OCI-LY1 (cell line): Measurements from ENCODE around the gene FBXL17.

Experiments used
- H2AFZ ChIP-seq: fragments of 200-600 bp; sonication (generic), shearing (Covaris generic); 2 replicates; pipeline ENCODE4 v1.6.0; 2014; ENCODE audit warnings: antibody characterized with exemption, mild to moderate bottlenecking, low read length
- H3F3A ChIP-seq: fragments of 200-600 bp; sonication (generic), shearing (Covaris generic); 2 replicates; pipeline ENCODE4 v1.6.0; 2014; ENCODE audit warnings: mild to moderate bottlenecking, antibody characterized with exemption, low read length, moderate library complexity; ENCODE audit not compliant: insufficient read depth
- H3K27ac ChIP-seq: fragments of 200-600 bp; sonication (generic); 2 replicates; pipeline ENCODE4 v1.5.1; 2014; ENCODE audit warnings: low read length, mixed run types, mild to moderate bottlenecking, low read depth; ENCODE audit not compliant: poor library complexity, severe bottlenecking
- H3K27me3 ChIP-seq: fragments of 200-600 bp; sonication (generic); 2 replicates; pipeline ENCODE4 v1.6.0; 2014; ENCODE audit warnings: antibody characterized with exemption, mild to moderate bottlenecking, low read length, moderate library complexity; ENCODE audit not compliant: insufficient read depth
- H3K36me3 ChIP-seq: fragments of 200-600 bp; sonication (generic); 2 replicates; pipeline ENCODE4 v1.6.1; 2014; ENCODE audit warnings: mild to moderate bottlenecking, antibody characterized with exemption, low read length, moderate library complexity, mixed read lengths; ENCODE audit not compliant: insufficient read depth
- H3K4me1 ChIP-seq: fragments of 200-600 bp; sonication (generic); 2 replicates; pipeline ENCODE4 v1.5.1; 2014; ENCODE audit warnings: mild to moderate bottlenecking, low read length, moderate library complexity; ENCODE audit not compliant: insufficient read depth, severe bottlenecking
- H3K4me2 ChIP-seq: fragments of 200-600 bp; sonication (generic), shearing (Covaris generic); 2 replicates; pipeline ENCODE4 v1.6.1; 2014; ENCODE audit warnings: low read length
- H3K4me3 ChIP-seq: fragments of 200-600 bp; sonication (generic); 2 replicates; pipeline ENCODE4 v1.5.1; 2014; ENCODE audit warnings: low read length, low read depth, mild to moderate bottlenecking, mixed read lengths; ENCODE audit not compliant: poor library complexity, severe bottlenecking
- H3K79me2 ChIP-seq: fragments of 200-600 bp; shearing (Covaris generic); 2 replicates; pipeline ENCODE4 v1.6.1; 2016; ENCODE audit warnings: mixed run types, low read length, mixed read lengths; ENCODE audit not compliant: insufficient read depth
- H3K9ac ChIP-seq: fragments of 200-600 bp; sonication (generic), shearing (Covaris generic); 2 replicates; pipeline ENCODE4 v1.6.1; 2014; ENCODE audit warnings: mild to moderate bottlenecking, low read length, mixed read lengths
- H3K9me2 ChIP-seq: fragments of 200-600 bp; sonication (generic), shearing (Covaris generic); 2 replicates; pipeline ENCODE4 v1.6.1; 2014; ENCODE audit warnings: low read depth, mild to moderate bottlenecking, low read length, mixed read lengths
- H3K9me3 ChIP-seq: fragments of 200-600 bp; shearing (Covaris generic); 2 replicates; pipeline ENCODE4 v1.6.1; 2014; ENCODE audit warnings: low read length, mixed read lengths
- H4K20me1 ChIP-seq: fragments of 200-600 bp; sonication (generic), shearing (Covaris generic); 2 replicates; pipeline ENCODE4 v1.6.0; 2016; ENCODE audit warnings: mild to moderate bottlenecking, low read length; ENCODE audit not compliant: insufficient read depth
- CTCF ChIP-seq: fragments of 200-600 bp; sonication (generic), shearing (Covaris generic); IDR thresholded peaks from 2 replicates; pipeline ENCODE4 v1.5.1; 2017; ENCODE audit warnings: mild to moderate bottlenecking, antibody characterized with exemption, low read length, moderate library complexity, mixed read lengths
- EZH2 ChIP-seq: fragments of 200-600 bp; sonication (generic), shearing (Covaris generic); IDR thresholded peaks from 2 replicates; pipeline ENCODE4 v1.8.0; 2017; ENCODE audit warnings: borderline replicate concordance, mixed run types, mild to moderate bottlenecking, antibody characterized with exemption, low read length, moderate library complexity, mixed read lengths

Gene FBXL17

GRCh38 chr5:107873877-107874276 lies 508.0 kb downstream of the FBXL17 start:
- no peaks in the 10 kb centered on the region for H3K4me1 ChIP-seq
- H3K9ac ChIP-seq = no peak overlapping the region
- no peaks in the 10 kb centered on the region for H3K27me3 ChIP-seq
- no peaks in the 10 kb centered on the region for H3K36me3 ChIP-seq
- no peaks in the 10 kb centered on the region for H3K9me3 ChIP-seq
- H3K4me3 ChIP-seq = no peak overlapping the region
- no peaks in the 10 kb centered on the region for H4K20me1 ChIP-seq
- H3K27ac ChIP-seq = no peak overlapping the region
- no peak overlapping the region for H3K4me2 ChIP-seq
- H3K9me2 ChIP-seq = no peaks in the 10 kb centered on the region
- no peaks in the 10 kb centered on the region for H3F3A ChIP-seq
- no peak overlapping the region for H2AFZ ChIP-seq
- H3K79me2 ChIP-seq = no peaks in the 10 kb centered on the region
- TF ChIP-seq EZH2 = no peak
- TF ChIP-seq CTCF = no peak

- Histone ChIP-seq H3K9me3 (no peaks in the 10 kb centered on the region), H3K9ac (no peak overlapping the region), H2AFZ (no peak overlapping the region), H3K36me3 (no peaks in the 10 kb centered on the region), H3K4me2 (no peak overlapping the region), H3K27me3 (no peaks in the 10 kb centered on the region), H3K4me3 (no peak overlapping the region), H3K4me1 (no peaks in the 10 kb centered on the region), H3F3A (no peaks in the 10 kb centered on the region), H3K27ac (no peak overlapping the region), H3K79me2 (no peaks in the 10 kb centered on the region), H3K9me2 (no peaks in the 10 kb centered on the region), H4K20me1 (no peaks in the 10 kb centered on the region)
- no peak for TF ChIP-seq CTCF
- no peak for TF ChIP-seq EZH2
These were observed 510.9 kb downstream of the FBXL17 start for GRCh38 chr5:107871023-107871422.

GRCh38 chr5:107869438-107870115 lies 512.3 kb downstream of the FBXL17 start:
- no peak for TF ChIP-seq EZH2
- no peak for TF ChIP-seq CTCF
- Histone ChIP-seq H3K79me2 (no peaks in the 10 kb centered on the region), H3K9ac (no peak overlapping the region), H3K9me3 (no peaks in the 10 kb centered on the region), H3K4me3 (no peak overlapping the region), H2AFZ (no peak overlapping the region), H3K9me2 (no peaks in the 10 kb centered on the region), H3F3A (no peaks in the 10 kb centered on the region), H3K36me3 (no peaks in the 10 kb centered on the region), H3K4me1 (no peaks in the 10 kb centered on the region), H3K4me2 (no peak overlapping the region), H3K27me3 (no peaks in the 10 kb centered on the region), H4K20me1 (no peaks in the 10 kb centered on the region), H3K27ac (no peak overlapping the region)
